Measurements from ENCODE around the gene TSPO2. TPM values are rescaled to one million over a fixed set of nuclear protein-coding genes. Genes with fewer than 3 reads are reported as not detected.
A peak's percentile ranks its signal among the peaks of the same experiment; 100 is the strongest.
"Not testable (repeated sequence)": the region's sequence is repeated elsewhere in the genome, so short reads cannot be mapped to it uniquely, and the experiment has no call there.

Gene TSPO2
- total and polyA plus RNA-seq, 2 of the 4 experiments (the other 2 are of a cell fraction) = not detected

GRCh38 chr6:41014780-41015179 is 27.5 kb upstream of the TSPO2 start:
- Histone ChIP-seq H3K9me3 (ENCODE audit: control insufficient read depth, insufficient read depth, low read length) (0 out of 2 replicates have a peak, but pooled peaks cover 2% of the 10 kb centered on the region), H3K27ac (ENCODE audit: insufficient read depth, low read length) (no peak overlapping the region), H3K4me3 (ENCODE audit: insufficient read depth, low read depth, low read length) (no peak overlapping the region), H3K9me1 (ENCODE audit: insufficient read depth, low read length) (no peaks in the 10 kb centered on the region), H3K4ac (ENCODE audit: low read depth, low read length) (no peak overlapping the region), H3K4me2 (ENCODE audit: low read depth, low read length) (no peak overlapping the region), H3K23ac (ENCODE audit: low read depth, low read length) (no peak overlapping the region), H3K18ac (ENCODE audit: low read depth, low read length) (no peak overlapping the region), H2BK120ac (ENCODE audit: low read depth, low read length) (no peak overlapping the region), H3K79me1 (ENCODE audit: low read depth in 1 of 2, low read length in 2 of 2) (no peaks in the 10 kb centered on the region), H3K27me3 (ENCODE audit: control insufficient read depth, insufficient read depth, low read length) (peaks cover 23% of the 10 kb centered on the region), H2AK9ac (replicated peaks; ENCODE audit: low read depth, low read length, poor library complexity) (no peak overlapping the region), H4K8ac (ENCODE audit: low read depth in 2 of 2, low read length in 2 of 2) (no peak overlapping the region), H3K4me1 (ENCODE audit: control insufficient read depth, insufficient read depth, low read length) (no peaks in the 10 kb centered on the region), H2BK5ac (ENCODE audit: low read depth, low read length, poor library complexity, severe bottlenecking) (no peak overlapping the region), H2AFZ (replicated peaks; ENCODE audit: low read length, poor library complexity) (no peak overlapping the region), H2AK5ac (ENCODE audit: low read depth, low read length) (no peak overlapping the region), H4K91ac (ENCODE audit: insufficient read depth, low read depth, low read length) (no peak overlapping the region), H4K5ac (ENCODE audit: low read depth, low read length) (no peak overlapping the region), H4K20me1 (ENCODE audit: insufficient read depth, low read length) (no peaks in the 10 kb centered on the region), H3K14ac (replicated peaks; ENCODE audit: low read depth, low read length) (no peak overlapping the region), H3K9ac (ENCODE audit: low read depth, low read length) (no peak overlapping the region), H2BK20ac (ENCODE audit: low read depth, low read length) (no peak overlapping the region), H2BK15ac (ENCODE audit: low read depth, low read length) (no peak overlapping the region), H3K56ac (ENCODE audit: extremely low read depth, insufficient read depth, low read length) (no peak overlapping the region), H3K36me3 (ENCODE audit: control insufficient read depth, insufficient read depth, low read length) (no peaks in the 10 kb centered on the region)
- 72% methylated on average over 2 of the region's 4 CpGs; no CpG with 5 or more reads in 1 of the 2 experiments for WGBS, 2 experiments (ENCODE audit: extremely low coverage in 2 of 2, insufficient read length in 1 of 2)
- TF ChIP-seq RCOR1 (IDR thresholded peaks at IDR 0.05; ENCODE audit: insufficient replicate concordance, low read length) (no peak), MAFK (IDR thresholded peaks at IDR 0.05; ENCODE audit: low read depth, low read length) (peak; percentile 32; the same call in 1 of the 2 replicates)
- POLR2A ChIA-PET (ENCODE audit: unreplicated experiment) = no interaction called here
- DNase-seq (no peak), ATAC-seq (ENCODE audit: low read depth) (no peak)
- intact Hi-C loops (cut with micrococcal nuclease) = no loop called here
- in situ Hi-C loops (cut with MboI; ENCODE audit: low sequenced_read_pairs) = no loop called here
- dilution Hi-C loops (cut with HindIII; ENCODE audit: low sequenced_read_pairs, unreplicated experiment) = no loop called here
- no TSS peak for BruUV-seq (replicated peaks)
- CTCF ChIA-PET = interaction anchor here (1.3 kb wide), 1 partner anchor 120 kb away, joined by 5 read pairs; no protein-coding TSS in a partner anchor

- H2BK20ac ChIP-seq (ENCODE audit: low read depth, low read length); DNase-seq; H4K8ac ChIP-seq (ENCODE audit: low read depth in 2 of 2, low read length in 2 of 2); H3K18ac ChIP-seq (ENCODE audit: low read depth, low read length); ATAC-seq (ENCODE audit: low read depth); H3K4me1 ChIP-seq (ENCODE audit: control insufficient read depth, insufficient read depth, low read length); H2AK9ac ChIP-seq (replicated peaks; ENCODE audit: low read depth, low read length, poor library complexity); POLR2A ChIA-PET (ENCODE audit: unreplicated experiment); H3K9me3 ChIP-seq (ENCODE audit: control insufficient read depth, insufficient read depth, low read length); BruUV-seq (replicated peaks); H2BK120ac ChIP-seq (ENCODE audit: low read depth, low read length); H2AFZ ChIP-seq (replicated peaks; ENCODE audit: low read length, poor library complexity); H3K4ac ChIP-seq (ENCODE audit: low read depth, low read length); H2BK15ac ChIP-seq (ENCODE audit: low read depth, low read length); intact Hi-C loops (cut with micrococcal nuclease); H4K20me1 ChIP-seq (ENCODE audit: insufficient read depth, low read length); H2BK5ac ChIP-seq (ENCODE audit: low read depth, low read length, poor library complexity, severe bottlenecking); H3K4me2 ChIP-seq (ENCODE audit: low read depth, low read length); H3K79me1 ChIP-seq (ENCODE audit: low read depth in 1 of 2, low read length in 2 of 2); H3K9me1 ChIP-seq (ENCODE audit: insufficient read depth, low read length); H3K23ac ChIP-seq (ENCODE audit: low read depth, low read length); H3K4me3 ChIP-seq (ENCODE audit: insufficient read depth, low read depth, low read length); H4K5ac ChIP-seq (ENCODE audit: low read depth, low read length); in situ Hi-C loops (cut with MboI; ENCODE audit: low sequenced_read_pairs); H2AK5ac ChIP-seq (ENCODE audit: low read depth, low read length); dilution Hi-C loops (cut with HindIII; ENCODE audit: low sequenced_read_pairs, unreplicated experiment); H3K9ac ChIP-seq (ENCODE audit: low read depth, low read length); H3K56ac ChIP-seq (ENCODE audit: extremely low read depth, insufficient read depth, low read length); H4K91ac ChIP-seq (ENCODE audit: insufficient read depth, low read depth, low read length); H3K27ac ChIP-seq (ENCODE audit: insufficient read depth, low read length); H3K36me3 ChIP-seq (ENCODE audit: control insufficient read depth, insufficient read depth, low read length); H3K14ac ChIP-seq (replicated peaks; ENCODE audit: low read depth, low read length): not testable (repeated sequence)
- CTCF ChIA-PET = interaction anchor here (1.3 kb wide), 1 partner anchor 121 kb away, joined by 5 read pairs; no protein-coding TSS in a partner anchor
- peaks cover 22% of the 10 kb centered on the region for H3K27me3 ChIP-seq (ENCODE audit: control insufficient read depth, insufficient read depth, low read length)
- WGBS, 2 experiments (ENCODE audit: extremely low coverage in 2 of 2, insufficient read length in 1 of 2) = no CpG with 5 or more reads among the region's 5 CpGs
Measured at GRCh38 chr6:41015860-41016259, 26.4 kb upstream of the TSPO2 start.
